Measurements from ENCODE around the gene MAML2. TPM values are rescaled to one million over a fixed set of nuclear protein-coding genes. Genes with fewer than 3 reads are reported as not detected.
A peak's percentile ranks its signal among the peaks of the same experiment; 100 is the strongest.

MAML2 gene
- total RNA-seq, 1 donor from 2014 or later = 3.8 TPM

GRCh38 chr11:95931916-95932315, 411.1 kb downstream of the MAML2 start:
- no peak overlapping the region for H3K4me3 Mint-ChIP-seq
- H3K27me3 Mint-ChIP-seq (ENCODE audit: insufficient read depth, low read depth) = peaks cover 3% of the 10 kb centered on the region
- H2AFZ ChIP-seq (replicated peaks) = no peak overlapping the region
- H3K4me2 ChIP-seq = no peak overlapping the region
- TF ChIP-seq EZH2 (IDR thresholded peaks at IDR 0.05) = no peak
- TF ChIP-seq CTCF (IDR thresholded peaks at IDR 0.05) = no peak
- TF ChIP-seq EZH2phosphoT487 (IDR thresholded peaks at IDR 0.05) = no peak
- DNase-seq (ENCODE audit: low spot score) = no peak
- no peaks in the 10 kb centered on the region for H3F3A ChIP-seq (ENCODE audit: low read depth)
- H3K9me3 ChIP-seq (ENCODE audit: low read depth) = no peaks in the 10 kb centered on the region
- no peak overlapping the region for H3K4me3 ChIP-seq
- H3K27ac ChIP-seq = no peak overlapping the region
- H3K9me3 Mint-ChIP-seq = peaks cover 15% of the 10 kb centered on the region
- no peaks in the 10 kb centered on the region for H3K79me2 ChIP-seq (ENCODE audit: low read depth)
- H3K4me1 Mint-ChIP-seq = no peaks in the 10 kb centered on the region
- H3K36me3 ChIP-seq = peaks cover 5% of the 10 kb centered on the region
- no peaks in the 10 kb centered on the region for H3K4me1 ChIP-seq
- H3K27me3 ChIP-seq = no peaks in the 10 kb centered on the region
- no peaks in the 10 kb centered on the region for H4K20me1 ChIP-seq (ENCODE audit: low read depth)
- H3K9ac ChIP-seq = no peak overlapping the region
- H3K36me3 Mint-ChIP-seq = no peaks in the 10 kb centered on the region
- no peak overlapping the region for H3K27ac Mint-ChIP-seq

- no peak overlapping the region for H3K4me3 Mint-ChIP-seq
- no peak overlapping the region for H3K9ac ChIP-seq
- H3K27ac Mint-ChIP-seq = no peak overlapping the region
Measured at GRCh38 chr11:95930948-95931347, 412.0 kb downstream of the MAML2 start.

GRCh38 chr11:95926726-95927125, 416.3 kb downstream of the MAML2 start:
- no peaks in the 10 kb centered on the region for H3K9me3 ChIP-seq (ENCODE audit: low read depth)
- no peaks in the 10 kb centered on the region for H3K27me3 ChIP-seq
- Mint-ChIP-seq H3K4me1 (peaks cover 22% of the 10 kb centered on the region), H3K9me3 (peaks cover 9% of the 10 kb centered on the region), H3K36me3 (no peaks in the 10 kb centered on the region), H3K4me3 (no peak overlapping the region), H3K27me3 (ENCODE audit: insufficient read depth, low read depth) (peaks cover 3% of the 10 kb centered on the region), H3K27ac (no peak overlapping the region)
- H3K4me2 ChIP-seq = no peak overlapping the region
- H3K4me1 ChIP-seq = peaks cover 18% of the 10 kb centered on the region
- peaks cover 35% of the 10 kb centered on the region for H3K79me2 ChIP-seq (ENCODE audit: low read depth)
- H3K9ac ChIP-seq = no peak overlapping the region
- peaks cover 14% of the 10 kb centered on the region for H3F3A ChIP-seq (ENCODE audit: low read depth)
- TF ChIP-seq EZH2 (IDR thresholded peaks at IDR 0.05) (no peak), EZH2phosphoT487 (IDR thresholded peaks at IDR 0.05) (no peak)
- no peak overlapping the region for H3K27ac ChIP-seq
- no peak for DNase-seq (ENCODE audit: low spot score)
- H4K20me1 ChIP-seq (ENCODE audit: low read depth) = no peaks in the 10 kb centered on the region
- H3K36me3 ChIP-seq = no peaks in the 10 kb centered on the region
- H3K4me3 ChIP-seq = no peak overlapping the region
- no peak overlapping the region for H2AFZ ChIP-seq (replicated peaks)

More at GRCh38 chr11:95930948-95931347, 412.0 kb downstream of the MAML2 start:
- H3K36me3 ChIP-seq = peaks cover 5% of the 10 kb centered on the region
- H3K4me3 ChIP-seq = no peak overlapping the region
- H4K20me1 ChIP-seq (ENCODE audit: low read depth) = no peaks in the 10 kb centered on the region
- no peak for TF ChIP-seq CTCF (IDR thresholded peaks at IDR 0.05)
- no peak for TF ChIP-seq EZH2 (IDR thresholded peaks at IDR 0.05)
- TF ChIP-seq EZH2phosphoT487 (IDR thresholded peaks at IDR 0.05) = no peak
- H3K4me2 ChIP-seq = no peak overlapping the region
- no peaks in the 10 kb centered on the region for H3K9me3 ChIP-seq (ENCODE audit: low read depth)
- no peaks in the 10 kb centered on the region for H3K4me1 ChIP-seq
- peaks cover 15% of the 10 kb centered on the region for H3K9me3 Mint-ChIP-seq
- no peaks in the 10 kb centered on the region for H3K27me3 ChIP-seq
- no peak overlapping the region for H3K27ac ChIP-seq
- H3K27me3 Mint-ChIP-seq (ENCODE audit: insufficient read depth, low read depth) = peaks cover 3% of the 10 kb centered on the region
- no peak overlapping the region for H2AFZ ChIP-seq (replicated peaks)
- DNase-seq (ENCODE audit: low spot score) = no peak
- H3K36me3 Mint-ChIP-seq = no peaks in the 10 kb centered on the region
- H3F3A ChIP-seq (ENCODE audit: low read depth) = no peaks in the 10 kb centered on the region
- H3K79me2 ChIP-seq (ENCODE audit: low read depth) = no peaks in the 10 kb centered on the region
- no peaks in the 10 kb centered on the region for H3K4me1 Mint-ChIP-seq

MicroRNAs within 50 kb of the gene (microRNA counts, 767-probe panel; counts per million panel counts)
- 460 counts per million, percentile 90 among the panel's probes with 10 or more counts for microRNA hsa-miR-1260b

Small RNA genes lying within 50 kb of the gene (microRNA-seq; reads per million reads assigned to microRNA genes)
- not detected for gene MIR1260B

Small RNA genes lying within 50 kb of the gene (small RNA-seq; reads per million reads assigned to genes)
- not detected for gene MIR1260B

Other genes with a start within 250 kb of the MAML2 start
- gene CCDC82, start 46.7 kb upstream of the MAML2 start, total RNA-seq (ENCODE audit: low replicate concordance) = 32.4 and 48.3 TPM in 2 replicates
- 8.4 and 13.4 TPM in 2 replicates for gene JRKL, start 46.8 kb upstream of the MAML2 start, total RNA-seq (ENCODE audit: low replicate concordance)

Measured in neural progenitor cell (in vitro differentiated cells).